Measurements from ENCODE around the gene ADAMTS7. TPM values are rescaled to one million over a fixed set of nuclear protein-coding genes. Genes with fewer than 3 reads are reported as not detected.

The ADAMTS7 gene
- total RNA-seq, 1 experiment from 2014 or later, result 23.1 TPM

- Histone ChIP-seq H3K9me3 (ENCODE audit: control insufficient read depth, low read depth, low read length) (no peaks in the 10 kb centered on the region), H2BK15ac (ENCODE audit: low read depth, low read length) (no peak overlapping the region), H3K4me2 (ENCODE audit: insufficient read depth, insufficient read length, low read length) (no peak overlapping the region), H2BK120ac (ENCODE audit: low read depth, low read length, poor library complexity, severe bottlenecking) (no peak overlapping the region), H2BK12ac (ENCODE audit: insufficient read length, low read depth, low read length) (no peak overlapping the region), H3K23ac (ENCODE audit: insufficient read length, low read depth, low read length) (no peak overlapping the region), H3T11ph (ENCODE audit: low read length) (no peak overlapping the region), H4K5ac (ENCODE audit: insufficient read length, low read depth, low read length) (no peak overlapping the region), H3K27me3 (ENCODE audit: insufficient read depth, low read length) (no peaks in the 10 kb centered on the region), H2BK20ac (ENCODE audit: low read depth, low read length, poor library complexity, severe bottlenecking) (no peak overlapping the region), H3K56ac (ENCODE audit: insufficient read length, low read depth, low read length) (no peak overlapping the region), H2BK5ac (ENCODE audit: insufficient read length, low read length) (no peak overlapping the region), H3K79me2 (ENCODE audit: insufficient read depth, low read length) (no peaks in the 10 kb centered on the region), H3K4ac (ENCODE audit: low read depth, low read length) (no peak overlapping the region), H3K14ac (ENCODE audit: insufficient read depth, low read length) (no peak overlapping the region), H3K18ac (ENCODE audit: insufficient read length, low read depth, low read length) (no peak overlapping the region), H2AFZ (ENCODE audit: low read length) (no peak overlapping the region), H3K23me2 (ENCODE audit: insufficient read length, low read depth, low read length, poor library complexity, severe bottlenecking) (no peaks in the 10 kb centered on the region), H3K79me1 (ENCODE audit: insufficient read depth, low read depth, low read length, poor library complexity, severe bottlenecking) (no peaks in the 10 kb centered on the region), H3K4me1 (ENCODE audit: insufficient read depth, low read length) (no peaks in the 10 kb centered on the region), H2AK5ac (ENCODE audit: insufficient read length, low read length) (no peak overlapping the region), H3K9ac (ENCODE audit: extremely low read depth, insufficient read length, low read length) (no peak overlapping the region), H4K91ac (ENCODE audit: insufficient read length, low read depth, low read length) (no peak overlapping the region), H4K20me1 (ENCODE audit: control insufficient read depth, insufficient read depth, insufficient read length) (no peaks in the 10 kb centered on the region), H4K8ac (replicated peaks; ENCODE audit: insufficient read length, low read depth, low read length) (no peak overlapping the region), H3K27ac (ENCODE audit: insufficient read length, low read depth, low read length) (no peak overlapping the region)
- Mint-ChIP-seq H3K4me3 (no peak overlapping the region), H3K9me3 (no peaks in the 10 kb centered on the region), H3K36me3 (ENCODE audit: insufficient read depth in 1 of 3, low read depth in 3 of 3) (no peaks in the 10 kb centered on the region), H3K27ac (no peak overlapping the region), H3K4me1 (peaks cover 16 to 35% of the 10 kb centered on the region in 2 experiments), H3K27me3 (ENCODE audit: low read depth) (peaks cover 14% of the 10 kb centered on the region)
- TF ChIP-seq, protein P1, sequence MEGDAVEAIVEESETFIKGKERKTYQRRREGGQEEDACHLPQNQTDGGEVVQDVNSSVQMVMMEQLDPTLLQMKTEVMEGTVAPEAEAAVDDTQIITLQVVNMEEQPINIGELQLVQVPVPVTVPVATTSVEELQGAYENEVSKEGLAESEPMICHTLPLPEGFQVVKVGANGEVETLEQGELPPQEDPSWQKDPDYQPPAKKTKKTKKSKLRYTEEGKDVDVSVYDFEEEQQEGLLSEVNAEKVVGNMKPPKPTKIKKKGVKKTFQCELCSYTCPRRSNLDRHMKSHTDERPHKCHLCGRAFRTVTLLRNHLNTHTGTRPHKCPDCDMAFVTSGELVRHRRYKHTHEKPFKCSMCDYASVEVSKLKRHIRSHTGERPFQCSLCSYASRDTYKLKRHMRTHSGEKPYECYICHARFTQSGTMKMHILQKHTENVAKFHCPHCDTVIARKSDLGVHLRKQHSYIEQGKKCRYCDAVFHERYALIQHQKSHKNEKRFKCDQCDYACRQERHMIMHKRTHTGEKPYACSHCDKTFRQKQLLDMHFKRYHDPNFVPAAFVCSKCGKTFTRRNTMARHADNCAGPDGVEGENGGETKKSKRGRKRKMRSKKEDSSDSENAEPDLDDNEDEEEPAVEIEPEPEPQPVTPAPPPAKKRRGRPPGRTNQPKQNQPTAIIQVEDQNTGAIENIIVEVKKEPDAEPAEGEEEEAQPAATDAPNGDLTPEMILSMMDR (conservative IDR thresholded peaks at IDR 0.05), result no peak
- WGBS (ENCODE audit: extremely low coverage, insufficient read length, low lambda C conversion rate), result no CpG with 5 or more reads among the region's 9 CpGs
- DNase-seq, result no peak
These were observed 72.1 kb downstream of the ADAMTS7 start for GRCh38 chr15:78739206-78739605.
